Measurements from ENCODE around the gene CCDC127. TPM values are rescaled to one million over a fixed set of nuclear protein-coding genes. Genes with fewer than 3 reads are reported as not detected.
A peak's percentile ranks its signal among the peaks of the same experiment; 100 is the strongest.

Gene CCDC127
- total RNA-seq, 1 donor from 2014 or later, result 6.3 TPM

GRCh38 chr5:187042-187431 lies 30.9 kb downstream of the CCDC127 start:
- peaks cover 35 to 46% (median 43%) of the 10 kb centered on the region in 3 donors for H3K4me1 ChIP-seq (ENCODE audit: control insufficient read depth in 3 of 3, insufficient read depth in 3 of 3, low read length in 3 of 3)

GRCh38 chr5:186091-187041 lies 31.6 kb downstream of the CCDC127 start:
- peaks cover 0 to 5% (median 0%) of the 10 kb centered on the region in 3 donors for H3K27me3 ChIP-seq (ENCODE audit: control insufficient read depth in 3 of 3, insufficient read depth in 3 of 3, low read length in 3 of 3)
- no peak overlapping the region for H3K4me3 ChIP-seq (ENCODE audit: low read length in 3 of 3)
- peaks cover 34 to 39% (median 36%) of the 10 kb centered on the region in 3 donors for H3K4me1 ChIP-seq (ENCODE audit: control insufficient read depth in 3 of 3, insufficient read depth in 3 of 3, low read length in 3 of 3)
- H3K36me3 ChIP-seq (ENCODE audit: control insufficient read depth in 3 of 3, insufficient read depth in 3 of 3, low read length in 3 of 3), result no peaks in the 10 kb centered on the region
- H3K27ac ChIP-seq (ENCODE audit: low read depth, low read length), result no peak overlapping the region
- H3K9me3 ChIP-seq (ENCODE audit: control insufficient read depth in 3 of 3, low read length in 3 of 3), result no peaks in the 10 kb centered on the region
- H3K9ac ChIP-seq (ENCODE audit: low read depth in 1 of 3, low read length in 3 of 3), result no peak overlapping the region

More at GRCh38 chr5:187042-187431, 30.9 kb downstream of the CCDC127 start:
- H3K9me3 ChIP-seq (ENCODE audit: control insufficient read depth in 3 of 3, low read length in 3 of 3), result no peaks in the 10 kb centered on the region
- H3K36me3 ChIP-seq (ENCODE audit: control insufficient read depth in 3 of 3, insufficient read depth in 3 of 3, low read length in 3 of 3), result peaks cover 0 to 2% (median 0%) of the 10 kb centered on the region in 3 donors
- no peak overlapping the region for H3K9ac ChIP-seq (ENCODE audit: low read depth in 1 of 3, low read length in 3 of 3)
- H3K27ac ChIP-seq (ENCODE audit: low read depth, low read length), result no peak overlapping the region
- H3K4me3 ChIP-seq (ENCODE audit: low read length in 3 of 3), result no peak overlapping the region
- H3K27me3 ChIP-seq (ENCODE audit: control insufficient read depth in 3 of 3, insufficient read depth in 3 of 3, low read length in 3 of 3), result peaks cover 0 to 4% (median 2%) of the 10 kb centered on the region in 3 donors

GRCh38 chr5:185095-186070 lies 32.6 kb downstream of the CCDC127 start:
- H3K9ac ChIP-seq (ENCODE audit: low read depth in 1 of 3, low read length in 3 of 3), result no peak overlapping the region
- no peak overlapping the region for H3K27ac ChIP-seq (ENCODE audit: low read depth, low read length)
- no peaks in the 10 kb centered on the region for H3K36me3 ChIP-seq (ENCODE audit: control insufficient read depth in 3 of 3, insufficient read depth in 3 of 3, low read length in 3 of 3)
- H3K4me3 ChIP-seq (ENCODE audit: low read length in 3 of 3), result no peak overlapping the region
- H3K4me1 ChIP-seq (ENCODE audit: control insufficient read depth in 3 of 3, insufficient read depth in 3 of 3, low read length in 3 of 3), result peaks cover 33 to 35% (median 34%) of the 10 kb centered on the region in 3 donors
- no peaks in the 10 kb centered on the region for H3K9me3 ChIP-seq (ENCODE audit: control insufficient read depth in 3 of 3, low read length in 3 of 3)
- H3K27me3 ChIP-seq (ENCODE audit: control insufficient read depth in 3 of 3, insufficient read depth in 3 of 3, low read length in 3 of 3), result peaks cover 0 to 10% (median 0%) of the 10 kb centered on the region in 3 donors

- H3K27ac ChIP-seq (ENCODE audit: low read depth, low read length), result no peak overlapping the region
- peaks cover 28% of the 10 kb centered on the region in 3 donors for H3K4me1 ChIP-seq (ENCODE audit: control insufficient read depth in 3 of 3, insufficient read depth in 3 of 3, low read length in 3 of 3)
- H3K9ac ChIP-seq (ENCODE audit: low read depth in 1 of 3, low read length in 3 of 3), result no peak overlapping the region
- no peak overlapping the region for H3K4me3 ChIP-seq (ENCODE audit: low read length in 3 of 3)
- peaks cover 0 to 10% (median 0%) of the 10 kb centered on the region in 3 donors for H3K27me3 ChIP-seq (ENCODE audit: control insufficient read depth in 3 of 3, insufficient read depth in 3 of 3, low read length in 3 of 3)
- no peaks in the 10 kb centered on the region for H3K36me3 ChIP-seq (ENCODE audit: control insufficient read depth in 3 of 3, insufficient read depth in 3 of 3, low read length in 3 of 3)
- H3K9me3 ChIP-seq (ENCODE audit: control insufficient read depth in 3 of 3, low read length in 3 of 3), result no peaks in the 10 kb centered on the region
These were observed 33.5 kb downstream of the CCDC127 start for GRCh38 chr5:184471-184870.

GRCh38 chr5:182126-182525 lies 35.8 kb downstream of the CCDC127 start:
- H3K27me3 ChIP-seq (ENCODE audit: control insufficient read depth in 3 of 3, insufficient read depth in 3 of 3, low read length in 3 of 3), result peaks cover 0 to 7% (median 0%) of the 10 kb centered on the region in 3 donors
- H3K4me3 ChIP-seq (ENCODE audit: low read length in 3 of 3), result no peak overlapping the region
- peaks cover 6 to 8% (median 8%) of the 10 kb centered on the region in 3 donors for H3K4me1 ChIP-seq (ENCODE audit: control insufficient read depth in 3 of 3, insufficient read depth in 3 of 3, low read length in 3 of 3)
- H3K9me3 ChIP-seq (ENCODE audit: control insufficient read depth in 3 of 3, low read length in 3 of 3), result no peaks in the 10 kb centered on the region
- H3K9ac ChIP-seq (ENCODE audit: low read depth in 1 of 3, low read length in 3 of 3), result no peak overlapping the region
- no peaks in the 10 kb centered on the region for H3K36me3 ChIP-seq (ENCODE audit: control insufficient read depth in 3 of 3, insufficient read depth in 3 of 3, low read length in 3 of 3)
- no peak overlapping the region for H3K27ac ChIP-seq (ENCODE audit: low read depth, low read length)

- no peaks in the 10 kb centered on the region for H3K36me3 ChIP-seq (ENCODE audit: control insufficient read depth in 3 of 3, insufficient read depth in 3 of 3, low read length in 3 of 3)
- H3K4me1 ChIP-seq (ENCODE audit: control insufficient read depth in 3 of 3, insufficient read depth in 3 of 3, low read length in 3 of 3), result peaks cover 6 to 8% (median 8%) of the 10 kb centered on the region in 3 donors
- no peaks in the 10 kb centered on the region for H3K9me3 ChIP-seq (ENCODE audit: control insufficient read depth in 3 of 3, low read length in 3 of 3)
- no peak overlapping the region for H3K4me3 ChIP-seq (ENCODE audit: low read length in 3 of 3)
- peaks cover 0 to 6% (median 0%) of the 10 kb centered on the region in 3 donors for H3K27me3 ChIP-seq (ENCODE audit: control insufficient read depth in 3 of 3, insufficient read depth in 3 of 3, low read length in 3 of 3)
- H3K27ac ChIP-seq (ENCODE audit: low read depth, low read length), result no peak overlapping the region
- no peak overlapping the region for H3K9ac ChIP-seq (ENCODE audit: low read depth in 1 of 3, low read length in 3 of 3)
These were observed 36.4 kb downstream of the CCDC127 start for GRCh38 chr5:181566-181965.

GRCh38 chr5:181160-181559 lies 36.8 kb downstream of the CCDC127 start:
- Histone ChIP-seq H3K4me1 (ENCODE audit: control insufficient read depth in 3 of 3, insufficient read depth in 3 of 3, low read length in 3 of 3) (peaks cover 6 to 8% (median 8%) of the 10 kb centered on the region in 3 donors), H3K9ac (ENCODE audit: low read depth in 1 of 3, low read length in 3 of 3) (no peak overlapping the region), H3K27me3 (ENCODE audit: control insufficient read depth in 3 of 3, insufficient read depth in 3 of 3, low read length in 3 of 3) (peaks cover 0 to 6% (median 0%) of the 10 kb centered on the region in 3 donors), H3K27ac (ENCODE audit: low read depth, low read length) (no peak overlapping the region), H3K36me3 (ENCODE audit: control insufficient read depth in 3 of 3, insufficient read depth in 3 of 3, low read length in 3 of 3) (no peaks in the 10 kb centered on the region), H3K9me3 (ENCODE audit: control insufficient read depth in 3 of 3, low read length in 3 of 3) (no peaks in the 10 kb centered on the region), H3K4me3 (ENCODE audit: low read length in 3 of 3) (no peak overlapping the region)

GRCh38 chr5:180286-180918 lies 37.6 kb downstream of the CCDC127 start:
- H3K36me3 ChIP-seq (ENCODE audit: control insufficient read depth in 3 of 3, insufficient read depth in 3 of 3, low read length in 3 of 3), result no peaks in the 10 kb centered on the region
- H3K27me3 ChIP-seq (ENCODE audit: control insufficient read depth in 3 of 3, insufficient read depth in 3 of 3, low read length in 3 of 3), result peaks cover 0 to 6% (median 0%) of the 10 kb centered on the region in 3 donors
- peak overlapping the region in 2 of 3 donors; percentile 19 to 29 for H3K4me3 ChIP-seq (ENCODE audit: low read length in 3 of 3)
- H3K9ac ChIP-seq (ENCODE audit: low read depth in 1 of 3, low read length in 3 of 3), result peak overlapping the region in 2 of 3 donors; percentile 12 to 33
- H3K27ac ChIP-seq (ENCODE audit: low read depth, low read length), result no peak overlapping the region
- peaks cover 6 to 8% (median 8%) of the 10 kb centered on the region in 3 donors for H3K4me1 ChIP-seq (ENCODE audit: control insufficient read depth in 3 of 3, insufficient read depth in 3 of 3, low read length in 3 of 3)
- H3K9me3 ChIP-seq (ENCODE audit: control insufficient read depth in 3 of 3, low read length in 3 of 3), result no peaks in the 10 kb centered on the region

- Histone ChIP-seq H3K9ac (ENCODE audit: low read depth in 1 of 3, low read length in 3 of 3) (no peak overlapping the region), H3K4me1 (ENCODE audit: control insufficient read depth in 3 of 3, insufficient read depth in 3 of 3, low read length in 3 of 3) (peaks cover 6 to 8% (median 8%) of the 10 kb centered on the region in 3 donors), H3K27me3 (ENCODE audit: control insufficient read depth in 3 of 3, insufficient read depth in 3 of 3, low read length in 3 of 3) (peaks cover 0 to 6% (median 0%) of the 10 kb centered on the region in 3 donors), H3K4me3 (ENCODE audit: low read length in 3 of 3) (no peak overlapping the region), H3K27ac (ENCODE audit: low read depth, low read length) (no peak overlapping the region), H3K9me3 (ENCODE audit: control insufficient read depth in 3 of 3, low read length in 3 of 3) (no peaks in the 10 kb centered on the region), H3K36me3 (ENCODE audit: control insufficient read depth in 3 of 3, insufficient read depth in 3 of 3, low read length in 3 of 3) (no peaks in the 10 kb centered on the region)
These were observed 38.6 kb downstream of the CCDC127 start for GRCh38 chr5:179401-179800.

All from skeletal muscle tissue (tissue), 4 donors.